Natural killer cell (primary cell): ENCODE data around the gene CTPS1. TPM values are rescaled to one million over a fixed set of nuclear protein-coding genes. Genes with fewer than 3 reads are reported as not detected.
A peak's percentile ranks its signal among the peaks of the same experiment; 100 is the strongest.

Source experiments
- ATAC-seq, 3 donors: fragments of 150-1000 bp in 2 of 3; fragments of 200-7000 bp in 1 of 3; cut with Tn5 transposase; 1 replicate in 1 of 3; 2 replicates in 2 of 3; pipeline ENCODE4 v1.10.0; 2021; ENCODE audit warnings: mild to moderate bottlenecking in 2 of 3, moderate library complexity in 2 of 3
- DNase-seq, 2 donors: peaks; one replicate each; pipeline versions ENCODE4 v3.0.0 to v3.0.0-alpha.2; 2013 to 2021; ENCODE audit warnings: mixed read lengths in 1 of 2
- H3K27ac ChIP-seq: one replicate; pipeline ENCODE4 v1.5.1; 2013; ENCODE audit warnings: mild to moderate bottlenecking, low read length
- H3K27me3 ChIP-seq: one replicate; pipeline ENCODE4 v1.6.1; 2013; ENCODE audit warnings: low read length; ENCODE audit not compliant: control insufficient read depth, insufficient read depth
- H3K36me3 ChIP-seq: one replicate; pipeline ENCODE4 v1.6.1; 2013; ENCODE audit warnings: low read length; ENCODE audit not compliant: control insufficient read depth, insufficient read depth
- H3K4me1 ChIP-seq: one replicate; pipeline ENCODE4 v1.6.1; 2013; ENCODE audit warnings: low read length; ENCODE audit not compliant: control insufficient read depth, insufficient read depth
- H3K4me3 ChIP-seq: one replicate; pipeline ENCODE4 v1.5.1; 2013; ENCODE audit warnings: low read length
- H3K9me3 ChIP-seq: one replicate; pipeline ENCODE4 v1.6.1; 2013; ENCODE audit warnings: low read length; ENCODE audit not compliant: control insufficient read depth, insufficient read depth
- H3K27ac Mint-ChIP-seq, 2 donors: one replicate each; pipeline ENCODE4 v1.8.0; 2022; ENCODE audit warnings: mild to moderate bottlenecking in 2 of 2, mixed read lengths in 2 of 2, moderate library complexity in 1 of 2
- H3K27me3 Mint-ChIP-seq, 2 donors: one replicate each; pipeline ENCODE4 v1.8.0; 2022; ENCODE audit warnings: low read depth in 2 of 2, mixed read lengths in 2 of 2
- H3K36me3 Mint-ChIP-seq: one replicate; pipeline ENCODE4 v1.8.0; 2022; ENCODE audit warnings: mixed read lengths
- H3K4me1 Mint-ChIP-seq, 2 donors: one replicate each; pipeline ENCODE4 v1.8.0; 2022; ENCODE audit warnings: mixed read lengths in 2 of 2
- H3K4me3 Mint-ChIP-seq: one replicate; pipeline ENCODE4 v1.8.0; 2022; ENCODE audit warnings: mild to moderate bottlenecking, moderate library complexity, mixed read lengths
- H3K9me3 Mint-ChIP-seq, 2 donors: one replicate each; pipeline ENCODE4 v1.8.0; 2022; ENCODE audit warnings: mixed read lengths in 2 of 2
- WGBS: methylation state at CpG from one replicate; pipeline ENCODE4 v1.1.7; 2013; ENCODE audit warnings: missing lambda C conversion rate; ENCODE audit not compliant: insufficient coverage; 5-methylcytosine and 5-hydroxymethylcytosine counted together
- intact Hi-C: fragments of 100-400 bp; cut with micrococcal nuclease; formaldehyde crosslinking; loops from one replicate; pipeline ENCODE4 v1.14.2; 2022
- total RNA-seq, 4 donors: library from RNA; stranded (reverse); fragments of 120-200 nt in 1 of 4; gene quantifications; one replicate each; pipeline versions ENCODE4 v1.2.3 to v1.2.4, GENCODE V29; 2013 to 2022
- TF ChIP-seq, protein P1 (sequence below): fragments of 200-600 bp; IDR thresholded peaks from one replicate; pipeline ENCODE4 v1.8.0; 2022; ENCODE audit warnings: antibody characterized with exemption

Gene CTPS1, protein sequence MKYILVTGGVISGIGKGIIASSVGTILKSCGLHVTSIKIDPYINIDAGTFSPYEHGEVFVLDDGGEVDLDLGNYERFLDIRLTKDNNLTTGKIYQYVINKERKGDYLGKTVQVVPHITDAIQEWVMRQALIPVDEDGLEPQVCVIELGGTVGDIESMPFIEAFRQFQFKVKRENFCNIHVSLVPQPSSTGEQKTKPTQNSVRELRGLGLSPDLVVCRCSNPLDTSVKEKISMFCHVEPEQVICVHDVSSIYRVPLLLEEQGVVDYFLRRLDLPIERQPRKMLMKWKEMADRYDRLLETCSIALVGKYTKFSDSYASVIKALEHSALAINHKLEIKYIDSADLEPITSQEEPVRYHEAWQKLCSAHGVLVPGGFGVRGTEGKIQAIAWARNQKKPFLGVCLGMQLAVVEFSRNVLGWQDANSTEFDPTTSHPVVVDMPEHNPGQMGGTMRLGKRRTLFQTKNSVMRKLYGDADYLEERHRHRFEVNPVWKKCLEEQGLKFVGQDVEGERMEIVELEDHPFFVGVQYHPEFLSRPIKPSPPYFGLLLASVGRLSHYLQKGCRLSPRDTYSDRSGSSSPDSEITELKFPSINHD
- total RNA-seq = 100 to 1,000 TPM in 1 of 3 donors, 10 to 100 TPM in 2; 90.5 to 128 (median 99.0) TPM
- total RNA-seq (2013) = 21.2 TPM

DNA sequence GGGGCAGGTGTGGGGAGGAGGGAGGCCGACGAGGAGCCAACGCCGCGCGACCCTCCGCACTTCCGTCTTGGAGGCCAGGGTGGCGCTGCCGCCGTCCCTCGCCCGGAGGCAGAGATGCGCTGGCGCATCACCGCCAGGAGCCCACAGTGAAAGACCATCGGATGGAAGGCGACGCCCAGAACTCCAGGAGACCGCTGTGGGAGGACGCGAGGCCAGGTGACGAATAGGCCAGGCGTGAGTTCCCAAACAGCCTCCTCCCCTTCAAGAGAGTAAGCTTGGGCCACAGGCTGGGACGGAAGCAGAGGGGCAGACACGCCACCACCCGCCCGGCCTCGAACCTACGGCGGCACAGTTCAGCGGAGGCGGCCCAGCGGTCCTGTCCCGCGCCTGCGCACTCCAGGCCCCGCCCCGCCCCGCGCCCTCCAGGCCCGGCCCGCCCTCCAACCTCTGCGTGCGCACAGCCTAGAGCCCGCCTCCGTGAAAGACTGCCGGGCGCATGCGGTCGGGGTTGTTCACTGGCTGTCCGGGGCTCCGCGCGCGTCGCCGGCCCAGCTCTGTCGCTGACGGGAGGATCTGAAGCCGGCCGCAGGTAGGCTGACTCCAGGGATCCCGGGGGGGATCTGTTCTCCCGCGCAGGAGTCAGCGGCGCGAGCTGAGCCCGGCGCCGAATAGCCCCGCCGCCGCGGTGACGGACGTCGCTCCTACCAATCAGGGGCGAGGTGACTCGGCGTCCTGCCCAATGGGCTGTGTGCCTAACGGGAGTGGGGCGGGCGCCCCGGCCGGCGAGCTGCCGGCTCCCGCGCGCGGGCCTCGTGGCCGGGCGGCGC, at the start of gene CTPS1:
Gene CTPS1 (plus strand): TSS at position 456 of the 827 bp plus-strand sequence. CDS start 3,595 bp downstream, outside the sequence.
- H3K36me3 ChIP-seq = peaks cover 7% of the 10 kb centered on the region
- H3K4me1 Mint-ChIP-seq = peaks cover 13 to 25% of the 10 kb centered on the region in 2 donors
- intact Hi-C loops = loop anchor here (1.0 kb wide), 1 partner anchor 24 kb away; no protein-coding TSS in a partner anchor
- under 1% methylated on average over 96 of the region's 96 CpGs for WGBS
- TF ChIP-seq, protein P1, sequence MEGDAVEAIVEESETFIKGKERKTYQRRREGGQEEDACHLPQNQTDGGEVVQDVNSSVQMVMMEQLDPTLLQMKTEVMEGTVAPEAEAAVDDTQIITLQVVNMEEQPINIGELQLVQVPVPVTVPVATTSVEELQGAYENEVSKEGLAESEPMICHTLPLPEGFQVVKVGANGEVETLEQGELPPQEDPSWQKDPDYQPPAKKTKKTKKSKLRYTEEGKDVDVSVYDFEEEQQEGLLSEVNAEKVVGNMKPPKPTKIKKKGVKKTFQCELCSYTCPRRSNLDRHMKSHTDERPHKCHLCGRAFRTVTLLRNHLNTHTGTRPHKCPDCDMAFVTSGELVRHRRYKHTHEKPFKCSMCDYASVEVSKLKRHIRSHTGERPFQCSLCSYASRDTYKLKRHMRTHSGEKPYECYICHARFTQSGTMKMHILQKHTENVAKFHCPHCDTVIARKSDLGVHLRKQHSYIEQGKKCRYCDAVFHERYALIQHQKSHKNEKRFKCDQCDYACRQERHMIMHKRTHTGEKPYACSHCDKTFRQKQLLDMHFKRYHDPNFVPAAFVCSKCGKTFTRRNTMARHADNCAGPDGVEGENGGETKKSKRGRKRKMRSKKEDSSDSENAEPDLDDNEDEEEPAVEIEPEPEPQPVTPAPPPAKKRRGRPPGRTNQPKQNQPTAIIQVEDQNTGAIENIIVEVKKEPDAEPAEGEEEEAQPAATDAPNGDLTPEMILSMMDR = no peak
- H3K9me3 ChIP-seq = no peaks in the 10 kb centered on the region
- H3K9me3 Mint-ChIP-seq = no peaks in the 10 kb centered on the region
- peaks cover 17% of the 10 kb centered on the region for H3K4me1 ChIP-seq
- H3K36me3 Mint-ChIP-seq = no peaks in the 10 kb centered on the region
- peak within 1 kb of the TSS; percentile 90 for H3K4me3 ChIP-seq
- H3K27me3 Mint-ChIP-seq = no peaks in the 10 kb centered on the region
- peak; percentile 95 for DNase-seq
- ATAC-seq = peak; percentile 82 to 91 (median 85)
- H3K27me3 ChIP-seq = no peaks in the 10 kb centered on the region
- H3K27ac Mint-ChIP-seq = peak within 1 kb of the TSS; percentile 89 to 92
- H3K4me3 Mint-ChIP-seq = peak within 1 kb of the TSS; percentile 96
- peak within 1 kb of the TSS; percentile 97 for H3K27ac ChIP-seq

DNA sequence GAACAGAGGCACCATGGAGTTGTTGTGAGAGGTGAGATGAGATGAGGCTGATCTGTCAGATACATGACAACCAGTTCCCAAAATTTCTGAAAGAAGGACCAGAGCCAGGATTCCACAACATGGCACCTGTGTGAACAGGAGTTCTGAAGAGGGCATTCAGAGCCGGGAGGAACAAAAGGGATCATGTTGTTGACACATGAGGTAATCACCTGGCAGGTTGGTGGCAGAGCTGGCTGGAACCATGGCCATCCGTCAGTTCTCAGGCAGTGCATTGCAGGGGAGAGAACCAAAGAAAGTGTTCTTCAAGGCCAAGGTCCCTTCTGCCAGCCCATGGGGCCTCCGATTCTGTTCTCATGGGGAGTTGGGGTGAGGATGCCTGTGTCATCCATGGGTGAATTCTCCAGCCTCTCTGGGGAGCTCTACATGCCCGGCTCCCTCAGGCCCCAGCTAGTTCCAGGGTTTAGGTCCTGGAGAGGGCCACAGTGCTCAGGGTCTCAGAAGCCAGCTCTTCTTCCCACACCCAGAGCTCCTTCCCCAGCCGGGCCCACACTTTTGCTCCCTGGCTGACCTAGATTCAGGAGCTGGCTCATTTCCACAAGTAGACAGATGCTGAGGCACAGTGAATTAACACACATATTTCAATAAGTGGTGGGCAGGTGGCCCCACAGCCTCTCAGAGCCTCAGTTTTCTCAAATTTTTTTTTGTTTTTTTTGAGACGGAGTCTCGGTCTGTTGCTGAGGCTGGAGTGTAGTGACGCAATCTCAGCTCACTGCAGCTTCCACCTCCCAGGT, 49.1 kb upstream of the CTPS1 start:
- Mint-ChIP-seq H3K36me3 (no peaks in the 10 kb centered on the region), H3K27me3 (peaks cover 8 to 14% of the 10 kb centered on the region in 2 donors), H3K9me3 (no peaks in the 10 kb centered on the region), H3K4me1 (no peaks in the 10 kb centered on the region), H3K4me3 (no peak overlapping the region), H3K27ac (no peak overlapping the region)
- no peak overlapping the region for H3K4me3 ChIP-seq
- ATAC-seq (no peak), DNase-seq (no peak)
- H3K4me1 ChIP-seq = no peaks in the 10 kb centered on the region
- 73% methylated on average over 8 of the region's 8 CpGs for WGBS
- no peak overlapping the region for H3K27ac ChIP-seq
- intact Hi-C loops = no loop called here
- H3K36me3 ChIP-seq = no peaks in the 10 kb centered on the region
- TF ChIP-seq, protein P1 = no peak
- no peaks in the 10 kb centered on the region for H3K27me3 ChIP-seq
- no peaks in the 10 kb centered on the region for H3K9me3 ChIP-seq

DNA sequence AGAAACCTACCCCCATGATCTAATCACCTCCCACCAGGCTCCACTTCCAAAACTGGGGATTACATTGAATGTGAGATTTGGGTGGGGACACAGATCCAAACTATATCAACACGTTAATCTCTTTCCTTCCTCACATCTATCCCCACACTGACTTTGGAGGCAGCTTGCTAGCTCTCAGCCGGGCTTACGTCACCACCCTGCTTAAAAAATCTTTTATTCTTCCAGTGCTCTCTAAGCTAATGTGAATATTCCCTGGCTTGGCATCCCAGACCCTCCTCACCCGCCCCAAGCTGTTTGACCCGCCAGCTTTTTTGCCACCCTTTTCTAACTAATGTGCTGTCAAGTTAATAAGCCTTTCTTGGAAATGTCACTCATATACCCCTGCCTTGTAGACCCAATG, 47.9 kb upstream of the CTPS1 start:
- no peaks in the 10 kb centered on the region for H3K36me3 ChIP-seq
- Mint-ChIP-seq H3K4me1 (no peaks in the 10 kb centered on the region), H3K9me3 (no peaks in the 10 kb centered on the region), H3K27me3 (peaks cover 8 to 14% of the 10 kb centered on the region in 2 donors), H3K4me3 (no peak overlapping the region), H3K27ac (no peak overlapping the region), H3K36me3 (no peaks in the 10 kb centered on the region)
- no peak overlapping the region for H3K4me3 ChIP-seq
- ATAC-seq (no peak), DNase-seq (no peak)
- no peaks in the 10 kb centered on the region for H3K4me1 ChIP-seq
- intact Hi-C loops = no loop called here
- H3K27ac ChIP-seq = no peak overlapping the region
- H3K27me3 ChIP-seq = no peaks in the 10 kb centered on the region
- WGBS = 89% methylated on average over 5 of the region's 5 CpGs
- no peaks in the 10 kb centered on the region for H3K9me3 ChIP-seq
- TF ChIP-seq, protein P1 = no peak
